DMS53 treated with DMSO at 0.1 percent for 48 hours (cell line): Measurements from ENCODE around the gene PTPRZ1.

ENCODE experiments used
- DNase-seq: peaks from one replicate; lab custom pipeline; 2025; ENCODE audit not compliant: unreplicated experiment; lab: John Stamatoyannopoulos, UW

The PTPRZ1 gene

DNA sequence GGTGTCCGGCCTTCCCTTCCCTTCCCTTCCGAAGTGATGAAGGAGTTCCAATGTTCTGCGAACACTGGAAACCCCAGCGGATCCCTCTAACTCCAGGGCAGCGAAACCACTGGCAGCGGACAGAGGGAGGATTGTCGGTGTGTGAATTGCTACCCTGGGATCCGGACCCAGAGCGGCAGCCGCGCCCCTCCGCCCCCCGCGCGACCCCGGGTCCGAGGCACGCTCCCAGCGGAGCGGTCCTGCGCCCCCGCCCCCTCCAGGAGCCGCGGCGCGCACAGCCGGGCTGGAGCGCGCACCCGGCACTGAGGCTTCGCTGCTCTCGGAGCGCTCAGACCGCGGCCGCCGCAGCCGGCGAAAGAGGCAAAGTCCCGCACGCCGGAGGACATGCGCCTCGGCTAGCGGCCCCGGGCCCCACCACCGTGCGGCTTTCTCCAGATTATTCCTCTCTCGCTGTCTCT is at the start of gene PTPRZ1:
Gene PTPRZ1 (plus strand): TSS at position 331 of the 458 bp plus-strand sequence. CDS start 339 bp downstream, outside the sequence.
- DNase-seq, result peak; percentile 43

GRCh38 chr7:121824276-121824675 is 48.7 kb upstream of the PTPRZ1 start:
- DNase-seq, result no peak

GRCh38 chr7:121831351-121831750 is 41.6 kb upstream of the PTPRZ1 start:
- DNase-seq, result no peak

GRCh38 chr7:121831801-121832200 is 41.2 kb upstream of the PTPRZ1 start:
- DNase-seq, result no peak

DNA sequence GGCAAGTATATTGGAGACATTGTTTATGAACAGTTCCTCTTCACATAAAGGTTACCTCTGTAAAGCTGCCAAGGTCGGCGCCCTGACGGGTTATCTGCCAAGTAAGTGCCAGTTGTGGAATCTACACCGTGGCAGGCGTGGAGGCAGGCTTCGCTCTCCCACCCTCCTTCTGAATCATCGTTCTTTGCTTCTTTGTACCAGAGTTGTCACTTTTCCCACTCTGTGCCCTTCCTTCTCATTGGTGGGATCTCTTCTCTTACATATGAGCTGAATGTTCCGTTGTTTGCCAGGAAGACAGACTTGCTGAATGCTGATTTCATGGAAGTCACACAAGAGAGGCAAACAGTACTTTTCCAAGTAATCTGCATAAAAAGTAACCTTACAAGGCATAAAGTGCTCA is 40.6 kb upstream of the PTPRZ1 start:
- DNase-seq, result no peak

DNA sequence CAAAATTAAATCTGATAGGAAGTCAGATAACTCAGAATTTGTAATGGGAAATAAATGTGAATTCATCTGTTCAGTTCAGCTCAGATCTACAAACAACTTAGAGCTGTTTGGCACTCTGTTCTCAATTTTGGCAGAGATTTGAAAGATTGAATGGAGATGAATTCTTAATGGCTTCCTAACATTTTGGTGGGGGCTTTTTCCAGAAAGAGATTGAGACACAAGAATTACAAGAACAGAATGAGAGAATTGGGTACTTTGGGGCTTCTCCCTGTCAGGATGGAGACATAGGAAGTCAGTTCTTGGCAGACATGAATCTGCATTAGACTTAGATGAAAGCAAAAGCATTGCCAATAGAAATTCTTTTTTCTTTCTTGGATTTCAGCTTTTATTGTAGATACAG is 39.0 kb upstream of the PTPRZ1 start:
- DNase-seq, result no peak

- DNase-seq, result no peak
Observed at GRCh38 chr7:121837462-121837861, 35.5 kb upstream of the PTPRZ1 start.

GRCh38 chr7:121847041-121847440 is 25.9 kb upstream of the PTPRZ1 start:
- DNase-seq, result no peak

GRCh38 chr7:121853307-121853706 is 19.7 kb upstream of the PTPRZ1 start:
- DNase-seq, result no peak

DNA sequence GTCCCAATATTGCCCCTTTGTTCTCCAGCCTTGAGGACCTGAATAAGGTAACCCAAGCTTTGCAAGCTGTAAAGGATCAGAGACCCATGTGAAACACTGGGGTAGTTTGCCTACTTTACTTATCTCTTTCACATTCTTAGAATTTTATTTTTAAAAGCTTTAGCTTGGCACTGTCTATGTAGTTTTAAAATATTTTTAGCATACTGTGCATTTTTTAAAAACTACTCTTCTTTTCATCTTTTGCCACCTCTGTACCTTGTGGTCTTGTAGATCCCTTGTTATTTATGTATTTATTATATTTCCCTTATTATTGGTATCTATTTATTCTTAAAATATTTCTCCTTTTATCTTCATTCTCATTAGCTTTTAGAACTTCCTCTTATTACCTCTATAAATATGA is 12.0 kb upstream of the PTPRZ1 start:
- no peak for DNase-seq

DNA sequence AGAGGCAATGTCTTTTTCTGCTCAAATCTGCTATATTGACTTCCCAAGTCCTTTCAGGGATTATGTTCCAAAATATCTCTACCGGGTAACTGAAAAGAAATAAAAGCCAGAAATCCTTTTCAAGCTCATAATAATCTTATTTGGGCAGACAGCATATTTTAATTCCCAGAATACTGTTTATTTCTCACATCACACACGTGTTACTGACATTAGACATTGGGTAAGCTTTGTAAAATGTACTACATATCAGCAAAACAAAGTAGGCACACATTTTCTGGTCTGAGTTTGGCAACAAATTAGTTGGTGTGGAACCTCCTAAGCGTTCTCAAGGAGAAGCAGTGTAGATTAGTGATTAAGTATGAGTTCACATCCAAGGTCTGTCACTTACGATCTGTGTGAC is 10.4 kb upstream of the PTPRZ1 start:
- DNase-seq, result no peak

DNA sequence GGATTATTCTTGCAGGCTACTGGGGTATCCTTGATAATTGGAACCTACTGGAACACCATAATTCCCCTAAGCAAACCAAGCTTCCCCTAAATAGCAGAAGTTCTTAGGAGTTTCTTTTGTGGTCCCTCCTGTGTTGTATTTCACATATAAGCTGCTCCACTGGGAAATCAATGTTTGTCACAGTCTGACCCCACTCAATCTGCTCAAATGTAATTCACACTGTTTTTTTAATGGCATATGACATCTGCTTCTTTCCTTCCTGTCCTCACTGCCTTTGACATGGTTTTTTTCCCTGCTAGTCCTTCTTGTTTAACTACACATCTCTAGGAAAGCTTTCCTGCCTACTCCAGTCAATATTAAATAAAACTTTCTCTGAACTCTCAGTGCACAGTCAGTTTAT is 1.8 kb upstream of the PTPRZ1 start:
- no peak for DNase-seq

DNA sequence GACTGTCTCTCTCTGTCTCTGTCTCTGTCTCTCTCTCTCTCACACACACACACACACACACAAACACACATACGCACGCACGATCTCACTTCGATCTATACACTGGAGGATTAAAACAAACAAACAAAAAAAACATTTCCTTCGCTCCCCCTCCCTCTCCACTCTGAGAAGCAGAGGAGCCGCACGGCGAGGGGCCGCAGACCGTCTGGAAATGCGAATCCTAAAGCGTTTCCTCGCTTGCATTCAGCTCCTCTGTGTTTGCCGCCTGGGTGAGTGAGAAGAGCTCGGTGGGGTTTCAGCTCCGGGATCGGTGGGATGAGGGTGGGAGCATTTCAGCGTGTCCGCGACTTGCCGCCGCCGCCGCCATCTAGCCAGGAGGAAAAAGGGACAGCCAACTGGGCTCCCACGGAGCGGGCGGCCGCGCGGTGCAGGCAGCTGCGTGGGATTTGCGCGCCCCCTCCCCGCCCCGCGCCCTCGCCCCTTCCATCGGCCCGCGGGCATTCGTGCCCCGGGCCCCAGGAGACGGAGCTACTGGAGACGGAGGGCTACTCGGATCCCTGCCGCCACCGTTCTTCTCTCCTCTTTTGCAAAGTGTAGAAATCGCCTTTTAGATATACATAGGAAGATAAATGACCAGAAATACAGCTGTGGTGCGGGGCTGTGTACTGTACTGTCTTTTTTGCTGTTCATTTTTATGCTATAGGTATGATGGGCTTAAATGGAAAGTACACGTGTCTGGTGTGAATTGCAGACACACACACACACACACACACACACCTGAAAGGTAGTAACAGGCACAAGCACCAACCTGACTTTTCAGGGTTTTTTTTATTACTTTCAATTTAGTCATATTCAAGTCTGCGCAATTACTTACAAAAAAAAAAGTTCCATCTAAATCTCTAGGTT is 581 bp downstream of the PTPRZ1 start:
- peak; percentile 32 for DNase-seq

- DNase-seq, result peak; percentile 18
Observed at GRCh38 chr7:121874298-121874697, 1.3 kb downstream of the PTPRZ1 start.

GRCh38 chr7:121875203-121875602 is 2.2 kb downstream of the PTPRZ1 start:
- no peak for DNase-seq

GRCh38 chr7:121876656-121877500 is 3.9 kb downstream of the PTPRZ1 start:
- DNase-seq, result no peak

DNA sequence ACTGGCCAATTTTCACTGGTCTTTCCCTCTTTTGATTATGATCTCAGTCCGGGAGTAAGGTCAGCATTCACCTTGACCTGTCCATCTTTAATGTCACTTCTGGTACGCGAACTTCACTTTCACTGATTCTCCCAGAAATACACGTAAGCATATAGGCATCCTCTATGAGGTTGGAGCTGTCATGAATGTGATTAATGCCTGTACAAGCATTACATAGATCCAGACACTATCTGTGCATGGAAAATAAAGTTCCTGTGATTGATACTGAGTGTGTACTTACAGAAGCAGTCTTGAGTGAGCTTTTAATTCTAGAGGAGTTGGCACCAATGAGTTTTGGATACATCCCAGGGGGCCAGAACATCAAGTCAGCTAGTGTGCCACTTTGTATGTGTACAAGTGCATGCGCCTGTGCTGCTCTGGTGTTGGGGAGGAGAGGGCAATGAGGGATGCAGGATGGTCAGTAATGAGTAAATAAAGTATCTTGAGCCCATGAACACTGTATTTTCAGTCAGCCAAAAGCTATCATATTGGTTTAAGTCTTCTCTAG is 6.0 kb downstream of the PTPRZ1 start:
- no peak for DNase-seq

- no peak for DNase-seq
Observed at GRCh38 chr7:121879544-121879943, 6.6 kb downstream of the PTPRZ1 start.

- DNase-seq, result no peak
Observed at GRCh38 chr7:121882731-121883130, 9.8 kb downstream of the PTPRZ1 start.

- no peak for DNase-seq
Observed at GRCh38 chr7:121885166-121885920, 12.4 kb downstream of the PTPRZ1 start.

DNA sequence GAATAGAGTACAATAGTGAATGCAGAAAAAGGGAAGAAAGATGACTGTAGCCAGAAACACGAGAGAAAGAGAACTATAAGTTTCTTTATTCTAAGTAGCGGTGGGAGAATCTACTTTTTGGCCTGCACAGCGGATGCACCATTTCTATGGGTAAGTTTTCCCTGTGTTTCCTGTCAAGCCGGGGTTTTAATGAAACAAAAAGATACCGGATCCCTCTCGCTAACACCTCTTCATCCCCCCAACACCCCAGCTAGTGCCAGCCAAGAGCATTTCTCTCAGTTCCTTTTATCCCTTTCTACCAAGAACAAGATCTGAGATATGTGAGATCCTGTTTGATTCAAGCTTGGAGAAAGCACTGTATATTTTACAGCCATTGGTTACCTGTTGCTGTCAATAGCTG is 14.7 kb downstream of the PTPRZ1 start:
- no peak for DNase-seq
